HL-60/S4 treated with retinoic acid at 250 ng/mL for 4 days and 3 days (cell line): ENCODE results near the gene BMX.

Experiments
- in situ Hi-C: fragments of 300-500 bp; cut with MboI; formaldehyde crosslinking; loops from 2 replicates; pipeline ENCODE4 v1.7.0; 2022; ENCODE audit warnings: low sequenced_read_pairs

BMX gene

GRCh38 chrX:15500497-15500966 is at the start of gene BMX:
Gene BMX, plus strand, starts transcription at chrX:15500807. Its CDS starts 7,547 bp downstream, at chrX:15508354.
- in situ Hi-C loops = no loop called here

DNA sequence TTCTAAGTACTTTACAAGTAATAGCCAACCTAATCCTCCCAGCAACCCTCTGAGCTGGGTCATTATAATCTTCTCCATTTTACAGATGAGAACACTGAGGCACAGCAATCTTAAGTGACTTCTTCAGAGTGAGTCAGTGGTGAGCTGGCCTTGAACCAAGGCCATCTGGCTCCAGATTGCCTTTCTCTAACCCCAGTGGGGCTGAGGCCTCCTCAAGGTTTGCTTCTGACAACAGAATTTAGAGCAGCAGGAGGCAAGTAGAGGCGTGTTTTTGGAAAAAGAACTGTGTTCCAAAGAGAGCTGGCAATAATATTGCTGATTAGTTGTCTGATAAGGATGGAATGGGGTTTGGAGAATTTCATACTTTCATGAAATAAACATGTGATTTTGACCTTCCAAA is 48.7 kb upstream of the BMX start:
- in situ Hi-C loops = loop anchor here (25.0 kb wide), 1 partner anchor 90 kb away; no protein-coding TSS in a partner anchor

GRCh38 chrX:15464704-15465103 is 35.9 kb upstream of the BMX start:
- in situ Hi-C loops = loop anchor here (25.0 kb wide), 1 partner anchor 102 kb away; no protein-coding TSS in a partner anchor

- in situ Hi-C loops = loop anchor here (25.0 kb wide), 1 partner anchor 103 kb away; no protein-coding TSS in a partner anchor
Observed at GRCh38 chrX:15465347-15465746, 35.3 kb upstream of the BMX start.

GRCh38 chrX:15465896-15466651 is 34.5 kb upstream of the BMX start:
- in situ Hi-C loops = loop anchor here (25.0 kb wide), 1 partner anchor 104 kb away; no protein-coding TSS in a partner anchor

DNA sequence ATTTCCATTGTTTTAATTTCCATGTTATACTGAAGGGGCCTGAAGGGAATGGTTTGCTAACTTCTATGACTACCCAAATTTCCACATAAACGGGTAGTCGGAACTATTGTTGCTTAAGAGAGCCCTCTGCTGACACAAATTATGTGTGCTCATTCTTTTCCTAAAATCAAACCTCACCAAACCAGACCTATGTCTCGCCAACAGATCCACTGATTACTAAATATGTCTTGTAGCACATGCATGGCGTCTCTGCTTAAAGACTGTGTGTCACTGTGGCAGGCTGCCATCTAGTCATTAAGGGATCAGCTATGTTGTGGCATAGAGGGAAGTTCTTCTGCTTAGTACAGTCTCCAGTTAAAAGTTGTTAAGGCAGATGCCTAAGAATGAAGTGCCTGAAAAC is 32.6 kb upstream of the BMX start:
- in situ Hi-C loops = loop anchor here (25.0 kb wide), 1 partner anchor 106 kb away; no protein-coding TSS in a partner anchor

- in situ Hi-C loops = loop anchor here (25.0 kb wide), 1 partner anchor 107 kb away; no protein-coding TSS in a partner anchor
Observed at GRCh38 chrX:15469613-15470012, 31.0 kb upstream of the BMX start.

DNA sequence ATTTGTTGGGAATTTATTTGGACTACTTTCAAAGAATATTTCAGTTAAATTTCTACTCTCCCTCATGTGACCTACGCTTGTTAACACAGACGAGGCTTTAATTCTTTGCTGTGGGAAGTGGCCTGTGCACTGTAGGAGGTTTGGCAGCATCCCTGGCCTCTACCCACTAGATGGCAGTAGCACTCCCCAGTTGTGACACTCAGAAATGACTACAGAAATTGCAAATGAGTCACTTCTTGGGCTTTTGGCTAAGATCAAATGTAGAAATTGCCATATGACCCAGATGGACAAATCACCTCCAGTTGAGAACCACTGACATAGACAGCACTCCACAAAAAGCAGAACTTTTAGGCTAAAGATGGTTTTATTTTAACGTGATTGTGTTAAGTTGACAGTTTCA is 29.6 kb upstream of the BMX start:
- in situ Hi-C loops = loop anchor here (25.0 kb wide), 1 partner anchor 109 kb away; no protein-coding TSS in a partner anchor

DNA sequence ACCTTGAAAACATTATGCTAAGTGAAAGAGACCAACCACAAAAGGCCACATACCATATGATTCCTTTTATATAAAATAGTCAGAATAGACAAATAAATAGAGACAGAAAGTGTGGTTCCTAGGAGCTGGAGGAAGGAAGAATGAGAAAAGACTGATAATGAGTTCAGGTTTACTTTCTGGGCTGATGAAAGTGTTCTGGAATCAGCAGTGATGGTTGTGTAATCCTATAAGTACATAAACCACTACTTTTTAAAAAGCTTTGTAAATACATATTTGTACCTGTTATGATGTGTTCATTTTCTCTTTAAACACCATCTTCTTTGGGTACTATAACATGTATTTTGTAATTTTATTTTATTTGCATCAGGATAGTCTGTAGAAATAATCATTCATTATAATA is 28.1 kb upstream of the BMX start:
- in situ Hi-C loops = loop anchor here (25.0 kb wide), 1 partner anchor 110 kb away; no protein-coding TSS in a partner anchor

DNA sequence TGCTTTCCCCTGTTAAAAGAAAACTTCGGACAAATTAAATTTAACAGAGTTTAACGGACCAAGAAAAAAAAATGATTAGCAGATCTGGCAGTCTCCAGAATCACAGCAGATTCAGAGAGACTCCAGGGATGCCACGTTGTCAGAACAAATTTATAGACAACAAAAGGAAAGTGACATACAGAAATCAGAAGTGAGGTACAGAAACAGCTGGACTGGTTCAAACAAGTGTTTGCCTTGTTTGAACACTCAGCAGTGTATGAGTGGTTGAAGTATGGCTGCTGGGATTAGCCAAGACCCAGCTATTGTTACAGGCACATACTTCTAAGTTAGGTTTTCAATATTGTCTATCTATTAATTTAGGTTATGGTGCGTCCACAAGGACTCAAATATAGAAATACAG is 26.6 kb upstream of the BMX start:
- in situ Hi-C loops = loop anchor here (25.0 kb wide), 1 partner anchor 112 kb away; no protein-coding TSS in a partner anchor

GRCh38 chrX:15475021-15475420 is 25.6 kb upstream of the BMX start:
- in situ Hi-C loops = no loop called here

DNA sequence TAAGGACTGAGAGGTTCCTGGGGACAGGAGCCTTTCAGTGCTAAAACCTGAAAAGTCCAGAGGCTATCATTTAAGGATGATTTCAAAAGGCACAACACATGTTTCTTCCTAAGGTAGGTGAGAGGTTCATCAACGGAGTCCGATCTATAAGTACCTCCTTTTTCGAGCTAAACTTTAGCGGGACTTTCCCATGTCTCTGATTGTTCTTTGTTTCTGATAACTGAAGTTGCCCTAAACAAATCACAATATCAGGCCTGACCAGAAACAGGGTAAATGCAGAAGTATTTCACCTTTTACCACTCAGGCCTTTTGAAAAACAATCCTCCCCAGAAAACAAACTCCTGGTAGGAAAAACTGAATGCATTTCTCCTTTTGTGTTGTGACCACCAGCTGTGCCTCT is 25.1 kb upstream of the BMX start:
- in situ Hi-C loops = no loop called here

- in situ Hi-C loops = no loop called here
Observed at GRCh38 chrX:15483891-15484290, 16.7 kb upstream of the BMX start.

DNA sequence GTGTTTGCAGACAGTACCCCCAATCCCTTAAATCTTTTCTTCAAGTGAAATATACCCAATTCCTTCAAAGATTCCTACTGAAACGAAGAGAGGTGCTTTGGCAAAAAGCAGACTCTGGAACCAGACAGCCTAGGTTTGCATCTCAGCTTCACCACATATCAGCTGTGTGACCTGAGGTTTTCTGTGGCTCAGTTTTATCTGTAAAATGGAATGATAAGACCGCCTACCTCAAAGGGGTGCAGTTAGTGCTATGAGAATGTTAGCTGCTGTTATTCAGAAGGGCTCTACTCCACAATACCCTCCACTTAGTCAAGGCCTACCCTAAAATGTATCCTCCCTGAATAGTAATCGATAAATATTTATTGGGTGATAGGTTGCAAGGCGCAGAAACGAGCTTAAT is 8.1 kb upstream of the BMX start:
- in situ Hi-C loops = no loop called here

GRCh38 chrX:15493118-15493962 is 7.3 kb upstream of the BMX start, which contains the start of gene PIR:
Gene PIR, minus strand, starts transcription at chrX:15493333. Its CDS starts 2,076 bp downstream, at chrX:15491257.
- in situ Hi-C loops = no loop called here

DNA sequence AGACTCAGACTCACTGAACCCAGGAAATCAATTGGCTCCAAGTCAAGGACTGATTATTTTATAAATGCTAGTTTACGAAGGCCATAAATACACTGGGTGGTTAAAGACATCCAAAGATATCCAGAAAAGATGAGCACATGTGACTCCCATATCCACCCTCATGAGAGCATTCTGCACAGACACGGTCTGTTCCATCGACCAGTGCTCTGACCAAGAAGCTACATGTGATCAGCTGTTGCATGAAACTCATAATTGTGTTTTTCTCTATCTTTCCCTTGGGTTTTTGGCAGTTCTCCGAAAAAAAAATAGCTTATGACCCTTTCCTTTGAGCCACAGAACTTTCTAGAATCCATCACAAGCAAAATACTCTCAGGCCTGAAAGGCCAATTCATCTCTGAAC is 4.8 kb upstream of the BMX start:
- in situ Hi-C loops = no loop called here

GRCh38 chrX:15496824-15497223 is 3.8 kb upstream of the BMX start:
- in situ Hi-C loops = no loop called here

DNA sequence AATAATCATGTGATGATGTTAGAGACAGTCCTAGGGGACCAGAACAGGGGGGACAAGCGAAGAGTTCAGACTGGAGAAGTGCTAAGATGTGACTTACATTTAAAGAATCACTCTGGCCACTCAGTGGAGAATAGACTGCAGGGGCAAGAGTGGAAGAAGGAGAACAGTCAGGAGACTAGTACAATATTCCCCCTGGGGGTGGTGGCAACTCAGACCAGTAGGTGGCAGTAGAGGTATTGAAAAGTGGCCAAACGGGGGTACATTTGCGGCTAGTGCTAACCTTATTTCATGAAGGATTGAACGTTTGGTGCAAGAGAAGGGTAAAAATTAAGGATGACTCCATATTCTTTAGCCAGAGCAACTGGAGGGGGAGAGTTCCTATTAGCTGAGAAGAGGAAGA is 2.7 kb upstream of the BMX start:
- in situ Hi-C loops = no loop called here

DNA sequence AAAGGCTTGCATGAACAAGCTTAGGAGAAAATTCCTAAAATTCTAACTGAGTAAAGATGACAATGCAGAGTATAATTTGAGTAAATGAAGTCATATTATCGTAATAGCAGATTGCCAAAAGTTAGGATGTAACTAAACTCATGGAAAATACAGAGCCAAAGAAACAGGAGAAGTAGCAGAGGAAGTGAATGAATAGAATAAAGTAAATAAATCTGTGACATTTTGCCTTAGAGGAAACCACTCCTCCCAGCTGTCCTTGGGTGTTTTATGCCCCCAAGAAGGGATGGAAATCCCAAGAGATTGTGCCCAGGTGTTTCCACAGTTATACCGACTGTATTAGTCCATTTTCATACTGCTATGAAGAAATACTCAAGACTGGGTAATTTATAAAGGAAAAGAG is 1.9 kb upstream of the BMX start:
- in situ Hi-C loops = no loop called here

GRCh38 chrX:15499976-15500375 is 631 bp upstream of the BMX start:
- in situ Hi-C loops = no loop called here

GRCh38 chrX:15501506-15501905 is 899 bp downstream of the BMX start:
- in situ Hi-C loops = no loop called here
